Dendritic cell treated with granulocyte-macrophage colony-stimulating factor and Interleukin-4, amounts not matched to agents 40 ng/mL and 50 ng/mL, for 4 days (primary cell): ENCODE results near the gene STRA8.

ENCODE experiments used
- H3K27ac Mint-ChIP-seq: one replicate; pipeline ENCODE4 v1.8.0; 2022; ENCODE audit warnings: mild to moderate bottlenecking, mixed read lengths
- H3K27me3 Mint-ChIP-seq: one replicate; pipeline ENCODE4 v1.8.0; 2022; ENCODE audit warnings: mild to moderate bottlenecking, mixed read lengths
- H3K36me3 Mint-ChIP-seq: one replicate; pipeline ENCODE4 v1.8.0; 2022; ENCODE audit warnings: low read depth, mixed read lengths
- H3K4me1 Mint-ChIP-seq: one replicate; pipeline ENCODE4 v1.8.0; 2022; ENCODE audit warnings: low read depth, mixed read lengths
- H3K4me3 Mint-ChIP-seq: one replicate; pipeline ENCODE4 v1.8.0; 2022; ENCODE audit warnings: mild to moderate bottlenecking, moderate library complexity, mixed read lengths
- H3K9me3 Mint-ChIP-seq: one replicate; pipeline ENCODE4 v1.8.0; 2022; ENCODE audit warnings: mixed read lengths
- intact Hi-C: fragments of 100-400 bp; cut with micrococcal nuclease; formaldehyde crosslinking; loops from one replicate; pipeline ENCODE4 v1.15.0; 2022

The STRA8 gene

DNA sequence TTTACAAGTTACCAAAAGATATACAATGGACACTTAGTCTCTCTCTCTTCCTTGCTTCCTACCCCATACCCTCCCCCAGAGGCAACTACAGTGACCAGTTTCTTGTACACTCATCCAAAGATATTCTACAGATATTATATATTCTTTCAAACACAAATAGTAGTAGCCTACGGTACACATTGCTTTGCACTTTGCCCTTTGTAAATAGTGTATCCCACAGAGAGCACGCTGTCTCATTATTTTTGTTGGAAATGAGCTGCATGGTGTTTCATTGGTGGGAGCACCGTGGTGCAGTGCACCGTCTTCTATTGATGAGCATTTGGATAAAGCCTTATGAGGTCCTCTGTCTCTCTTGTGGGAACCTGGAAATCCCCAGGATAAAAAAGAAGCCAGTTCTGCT lies 24.2 kb downstream of the STRA8 start:
- Mint-ChIP-seq H3K36me3 (no peaks in the 10 kb centered on the region), H3K27ac (no peak overlapping the region), H3K9me3 (no peaks in the 10 kb centered on the region), H3K27me3 (peaks cover 29% of the 10 kb centered on the region), H3K4me3 (no peak overlapping the region), H3K4me1 (peaks cover 33% of the 10 kb centered on the region)
- intact Hi-C loops = no loop called here

DNA sequence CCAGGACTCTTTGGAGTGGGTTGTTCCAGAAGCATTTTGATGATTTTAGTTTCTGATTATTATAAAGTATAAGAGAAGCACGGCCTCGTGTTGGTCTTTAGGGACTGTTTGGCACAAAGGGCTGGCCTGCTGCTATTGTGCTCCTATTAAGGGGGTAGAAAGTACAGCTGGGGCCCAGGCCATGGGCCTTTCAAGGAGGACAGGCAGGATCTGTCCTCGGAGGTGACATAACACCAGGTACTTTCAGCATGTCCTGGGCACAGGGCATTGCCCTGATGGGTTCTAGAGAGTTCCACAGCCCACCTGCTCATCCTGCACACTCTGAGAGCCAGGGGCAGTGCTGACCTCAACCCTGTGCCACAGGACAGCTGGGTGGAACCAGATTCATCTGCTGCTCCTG lies 24.9 kb downstream of the STRA8 start:
- H3K27ac Mint-ChIP-seq = no peak overlapping the region
- H3K27me3 Mint-ChIP-seq = peaks cover 36% of the 10 kb centered on the region
- H3K4me3 Mint-ChIP-seq = no peak overlapping the region
- intact Hi-C loops = no loop called here
- peaks cover 4% of the 10 kb centered on the region for H3K9me3 Mint-ChIP-seq
- no peaks in the 10 kb centered on the region for H3K36me3 Mint-ChIP-seq
- peaks cover 27% of the 10 kb centered on the region for H3K4me1 Mint-ChIP-seq

DNA sequence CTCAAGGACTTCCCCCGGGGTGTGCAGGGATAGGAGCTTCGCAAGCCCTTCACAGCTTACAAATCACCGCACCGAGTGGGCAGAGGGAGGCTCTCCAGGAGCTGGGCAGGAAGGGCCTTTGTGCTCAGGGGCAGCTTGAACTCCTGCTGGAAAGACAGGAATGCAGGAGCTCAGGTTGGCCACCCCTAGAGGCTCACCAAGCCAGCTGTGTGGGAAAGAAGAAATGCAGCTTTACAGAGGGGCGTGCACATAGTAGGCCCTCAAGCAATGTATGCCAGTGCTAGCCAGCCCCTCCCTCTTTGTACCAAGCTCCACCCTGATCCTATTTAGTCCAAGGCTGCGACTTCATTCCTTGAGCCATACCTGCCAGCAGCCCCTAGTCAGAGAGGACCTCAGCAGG lies 26.1 kb downstream of the STRA8 start:
- H3K27ac Mint-ChIP-seq = peak overlapping the region; percentile 16
- intact Hi-C loops = no loop called here
- H3K27me3 Mint-ChIP-seq = peaks cover 37% of the 10 kb centered on the region
- no peaks in the 10 kb centered on the region for H3K36me3 Mint-ChIP-seq
- H3K4me3 Mint-ChIP-seq = no peak overlapping the region
- H3K9me3 Mint-ChIP-seq = peaks cover 10% of the 10 kb centered on the region
- peaks cover 17% of the 10 kb centered on the region for H3K4me1 Mint-ChIP-seq

DNA sequence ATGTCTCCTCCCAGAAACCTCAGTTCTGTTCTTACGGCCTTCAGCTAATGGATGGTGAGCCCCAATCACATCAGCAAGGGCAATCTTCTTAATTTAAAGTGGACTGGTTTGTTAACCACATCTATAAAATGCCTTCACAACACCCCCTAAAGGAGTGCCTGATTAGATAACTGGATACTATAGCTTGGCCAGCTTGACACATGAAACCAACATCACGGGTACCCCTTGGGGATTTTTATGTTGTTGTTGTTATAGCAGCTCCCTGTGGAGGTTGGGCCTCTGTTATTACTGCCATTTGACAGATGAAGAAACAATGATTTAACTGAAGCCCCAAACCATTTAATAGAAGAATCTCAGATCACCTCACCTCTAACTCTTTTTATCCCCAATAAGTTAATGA lies 26.8 kb downstream of the STRA8 start:
- no peak overlapping the region for H3K4me3 Mint-ChIP-seq
- no peak overlapping the region for H3K27ac Mint-ChIP-seq
- peaks cover 37% of the 10 kb centered on the region for H3K27me3 Mint-ChIP-seq
- H3K9me3 Mint-ChIP-seq = peaks cover 10% of the 10 kb centered on the region
- intact Hi-C loops = no loop called here
- peaks cover 9% of the 10 kb centered on the region for H3K4me1 Mint-ChIP-seq
- H3K36me3 Mint-ChIP-seq = no peaks in the 10 kb centered on the region

DNA sequence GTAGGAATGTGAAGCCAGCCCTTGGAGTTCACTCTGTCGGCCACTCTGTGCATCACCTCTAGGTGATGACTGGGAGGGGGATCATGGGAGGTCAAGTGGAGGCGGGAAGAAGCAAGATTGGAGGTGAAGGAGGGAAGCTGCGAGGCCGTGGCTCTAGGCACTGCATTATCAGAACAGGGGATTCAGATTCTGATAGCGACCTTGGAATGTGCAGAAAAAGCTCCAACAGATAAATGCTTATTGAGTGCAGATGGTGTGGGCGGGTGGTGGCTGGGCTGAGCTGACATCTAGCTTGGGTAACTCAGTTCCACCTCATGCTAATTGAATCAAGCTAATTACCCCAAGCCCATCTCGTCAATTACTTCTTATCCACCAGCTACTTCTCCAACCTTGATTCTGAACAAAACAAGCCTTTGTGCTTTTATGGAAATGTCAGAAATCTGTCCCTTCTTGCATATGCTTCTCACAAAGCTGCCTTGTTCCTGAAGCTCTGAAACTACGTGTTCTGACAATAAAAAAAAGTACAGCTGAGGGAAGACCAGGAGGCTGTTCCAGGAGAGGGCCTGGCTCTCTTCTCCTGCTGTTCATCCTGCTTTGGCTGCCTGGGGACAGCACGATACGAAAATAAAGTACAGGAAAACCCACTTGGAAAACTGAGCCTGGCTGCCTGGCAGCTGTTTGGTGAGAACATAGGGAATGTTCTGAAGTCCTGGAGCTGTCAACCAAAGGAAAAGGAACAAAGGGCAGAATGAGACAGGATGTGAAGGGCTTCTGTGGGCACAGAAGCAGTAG lies 27.5 kb downstream of the STRA8 start:
- peaks cover 37% of the 10 kb centered on the region for H3K27me3 Mint-ChIP-seq
- H3K27ac Mint-ChIP-seq = no peak overlapping the region
- intact Hi-C loops = no loop called here
- no peaks in the 10 kb centered on the region for H3K36me3 Mint-ChIP-seq
- peaks cover 10% of the 10 kb centered on the region for H3K9me3 Mint-ChIP-seq
- H3K4me1 Mint-ChIP-seq = peaks cover 3% of the 10 kb centered on the region
- no peak overlapping the region for H3K4me3 Mint-ChIP-seq

DNA sequence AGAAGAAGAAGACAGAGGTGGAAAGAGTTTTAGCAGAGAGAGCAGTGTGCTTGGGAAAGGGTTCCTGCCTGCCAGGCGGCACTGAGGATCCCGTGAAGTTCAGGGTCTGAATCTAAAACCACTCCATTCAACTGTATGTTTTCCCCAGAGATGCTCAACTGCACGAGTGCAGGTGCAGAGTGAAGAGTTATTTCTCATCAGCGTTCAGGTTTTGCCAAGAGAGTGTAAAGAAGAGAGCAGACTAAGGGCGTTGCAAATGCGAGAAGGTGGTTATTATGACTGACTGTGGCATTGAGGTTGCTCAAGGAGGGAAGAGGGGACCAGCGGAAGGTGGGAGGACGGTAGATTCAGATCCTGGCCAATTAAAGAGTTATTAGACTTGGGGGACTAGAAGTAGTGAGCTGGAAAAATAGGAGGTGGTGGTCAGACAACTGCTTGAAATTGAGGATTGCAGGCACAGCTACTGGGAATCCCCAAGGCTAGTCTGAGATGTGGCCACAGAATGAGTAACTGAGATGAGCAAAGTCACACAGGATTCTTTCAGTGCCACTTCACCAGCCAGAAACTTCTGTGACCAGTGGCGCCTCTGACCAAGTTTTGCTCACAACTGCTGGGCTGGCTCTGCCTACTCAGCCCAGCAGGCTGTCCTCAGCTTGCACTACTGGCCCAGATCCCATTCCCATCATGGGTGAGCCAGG lies 29.1 kb downstream of the STRA8 start:
- no peak overlapping the region for H3K4me3 Mint-ChIP-seq
- intact Hi-C loops = no loop called here
- H3K27ac Mint-ChIP-seq = no peak overlapping the region
- peaks cover 34% of the 10 kb centered on the region for H3K27me3 Mint-ChIP-seq
- no peaks in the 10 kb centered on the region for H3K36me3 Mint-ChIP-seq
- H3K9me3 Mint-ChIP-seq = peaks cover 10% of the 10 kb centered on the region
- no peaks in the 10 kb centered on the region for H3K4me1 Mint-ChIP-seq

DNA sequence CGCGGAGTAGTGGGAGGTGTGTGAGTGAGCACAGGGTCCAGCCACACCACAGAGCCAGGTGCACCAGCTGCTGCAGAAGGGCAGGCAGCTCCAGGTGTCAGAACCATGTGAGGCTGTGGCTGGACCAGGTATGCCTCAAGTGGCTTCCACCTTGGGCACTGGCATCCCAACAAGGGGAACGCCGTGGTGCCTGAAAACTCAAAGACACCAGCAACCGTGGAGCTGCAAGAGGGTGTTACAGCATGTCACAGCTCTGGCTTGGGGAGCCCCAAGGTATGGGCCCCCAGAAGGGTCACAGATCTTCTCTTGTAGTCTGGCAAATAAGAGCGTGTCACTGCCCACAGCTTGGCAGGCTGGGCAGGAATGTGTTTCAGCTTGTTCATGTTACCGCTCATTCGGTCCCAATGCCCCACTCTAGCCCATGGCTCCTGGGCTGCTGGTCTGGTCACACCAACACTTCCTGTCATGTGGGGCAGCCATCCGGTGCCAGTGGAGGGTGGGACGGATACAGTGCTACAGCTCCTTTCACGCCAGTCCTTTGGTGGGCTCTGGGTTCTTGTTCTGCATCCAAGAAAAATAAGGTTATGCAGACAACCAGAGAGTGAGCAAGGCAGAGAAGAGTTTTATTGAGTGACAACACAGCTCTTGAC lies 29.8 kb downstream of the STRA8 start:
- Mint-ChIP-seq H3K4me3 (no peak overlapping the region), H3K27ac (no peak overlapping the region), H3K36me3 (no peaks in the 10 kb centered on the region), H3K27me3 (peaks cover 37% of the 10 kb centered on the region), H3K9me3 (peaks cover 10% of the 10 kb centered on the region), H3K4me1 (no peaks in the 10 kb centered on the region)
- intact Hi-C loops = no loop called here

DNA sequence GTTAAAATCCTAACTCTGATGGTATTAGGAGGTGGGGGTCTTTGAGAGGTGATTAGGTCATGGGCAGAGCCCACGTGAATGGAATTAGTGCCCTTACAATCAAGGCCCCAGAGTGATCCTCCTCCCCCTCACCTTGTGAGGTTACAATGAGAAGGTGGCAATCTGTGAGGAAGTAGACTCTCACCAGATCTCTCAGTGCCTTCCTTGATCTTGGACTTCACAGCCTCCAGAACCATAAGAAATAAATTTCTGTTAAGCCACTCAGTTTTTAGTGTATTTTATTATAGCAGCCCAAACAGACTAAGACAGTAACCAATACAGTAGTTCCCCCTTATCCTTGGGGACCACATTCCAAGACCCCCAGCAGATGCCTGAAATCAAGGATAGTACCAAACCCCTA lies 32.0 kb downstream of the STRA8 start:
- Mint-ChIP-seq H3K9me3 (peaks cover 10% of the 10 kb centered on the region), H3K4me3 (no peak overlapping the region)
- intact Hi-C loops = no loop called here

DNA sequence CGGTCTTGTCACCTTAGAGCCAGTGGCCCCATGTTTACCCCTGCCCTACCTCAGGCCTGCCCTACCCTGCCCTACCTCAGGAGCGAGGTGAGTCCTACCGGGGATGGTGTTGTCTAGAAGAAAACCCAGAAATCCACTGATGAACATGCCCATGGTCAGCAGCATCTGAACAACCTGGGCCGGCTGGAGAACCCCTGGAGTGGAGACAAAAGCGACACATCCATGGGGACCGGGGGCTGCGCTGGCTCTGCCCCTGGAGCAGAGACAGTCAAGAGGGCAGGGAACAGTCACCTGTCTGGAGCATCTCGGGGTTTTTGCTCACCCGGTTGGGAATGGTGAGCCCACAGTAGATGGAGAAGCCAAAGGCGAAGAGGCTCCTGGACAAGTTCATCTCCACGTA lies 36.3 kb downstream of the STRA8 start:
- Mint-ChIP-seq H3K27me3 (peaks cover 31% of the 10 kb centered on the region), H3K4me3 (no peak overlapping the region), H3K4me1 (no peaks in the 10 kb centered on the region), H3K9me3 (no peaks in the 10 kb centered on the region), H3K27ac (no peak overlapping the region), H3K36me3 (no peaks in the 10 kb centered on the region)
- intact Hi-C loops = no loop called here

More for the DNA sequence above, 32.0 kb downstream of the STRA8 start:
- no peaks in the 10 kb centered on the region for H3K4me1 Mint-ChIP-seq
- H3K27me3 Mint-ChIP-seq = peaks cover 48% of the 10 kb centered on the region
- no peaks in the 10 kb centered on the region for H3K36me3 Mint-ChIP-seq
- no peak overlapping the region for H3K27ac Mint-ChIP-seq

DNA sequence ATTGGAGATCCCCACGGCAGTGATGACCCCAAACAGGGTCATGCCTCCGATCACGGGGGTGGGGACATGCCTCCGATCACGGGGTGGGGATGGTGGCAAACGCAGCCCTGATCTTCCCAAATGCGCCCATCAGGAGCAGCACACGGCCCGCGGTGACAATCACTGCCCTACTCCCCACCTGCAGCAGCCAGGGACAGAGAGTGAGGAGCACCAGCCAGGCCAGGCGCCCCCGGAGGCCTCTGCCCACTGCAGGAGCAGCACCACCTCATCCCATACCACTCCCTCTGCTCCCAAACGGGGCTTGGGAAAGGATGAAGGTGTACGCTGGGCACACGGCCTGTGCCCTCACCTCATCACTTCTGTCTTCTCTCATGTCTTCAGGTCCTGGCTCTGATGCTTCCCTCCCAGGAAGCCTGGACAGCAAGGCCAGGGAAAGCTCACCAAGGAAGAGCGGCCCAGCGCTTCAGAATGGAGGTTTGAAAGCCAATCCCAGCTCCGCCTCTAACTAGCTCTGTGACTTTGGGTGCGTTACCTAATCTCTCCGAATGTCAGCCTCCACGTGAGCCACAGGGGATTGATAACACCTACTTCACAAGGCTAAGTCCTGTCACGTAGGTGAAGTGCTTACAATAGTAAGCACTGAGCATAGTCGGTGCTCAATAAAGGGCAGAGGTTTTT lies 37.1 kb downstream of the STRA8 start:
- intact Hi-C loops = no loop called here
- no peak overlapping the region for H3K4me3 Mint-ChIP-seq
- H3K36me3 Mint-ChIP-seq = no peaks in the 10 kb centered on the region
- no peaks in the 10 kb centered on the region for H3K4me1 Mint-ChIP-seq
- no peaks in the 10 kb centered on the region for H3K9me3 Mint-ChIP-seq
- no peak overlapping the region for H3K27ac Mint-ChIP-seq
- H3K27me3 Mint-ChIP-seq = peaks cover 31% of the 10 kb centered on the region

DNA sequence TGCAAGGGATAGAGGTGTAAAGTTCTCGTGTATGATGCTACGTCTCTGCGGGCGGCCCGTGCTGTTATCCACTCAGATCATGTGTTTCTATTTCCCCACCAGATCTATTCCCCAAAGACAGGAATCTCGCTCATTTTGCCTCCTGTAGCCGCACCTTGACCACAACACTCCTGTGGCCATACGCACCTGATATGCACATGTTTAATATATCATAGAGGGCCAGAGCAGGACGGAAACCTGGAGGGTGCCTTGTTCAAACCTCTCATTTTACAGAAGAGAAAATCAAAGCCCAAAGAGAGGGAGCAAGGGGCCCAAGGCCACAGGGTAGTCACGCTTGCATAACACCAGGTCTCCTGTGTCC lies 37.6 kb downstream of the STRA8 start:
- Mint-ChIP-seq H3K27ac (no peak overlapping the region), H3K9me3 (no peaks in the 10 kb centered on the region)
- intact Hi-C loops = no loop called here

DNA sequence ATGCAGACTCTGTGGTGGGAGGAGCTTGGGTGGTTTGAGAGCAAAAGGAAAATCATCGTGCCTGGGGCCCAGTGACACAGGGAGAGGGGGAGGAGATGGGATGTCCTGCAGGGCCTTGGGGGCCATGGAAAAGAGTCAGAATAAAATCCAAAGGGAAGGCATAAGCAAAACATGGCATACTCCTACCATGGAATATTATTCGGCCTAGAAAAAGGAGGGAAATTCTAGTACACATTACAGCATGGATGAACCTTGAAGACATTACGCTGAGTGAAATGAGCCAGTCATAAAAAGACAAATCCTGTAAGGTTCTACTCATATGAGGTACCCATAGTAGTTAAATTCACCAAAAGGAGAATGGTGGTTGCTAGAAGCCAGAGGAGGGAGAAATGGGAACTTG lies 38.7 kb downstream of the STRA8 start:
- H3K27me3 Mint-ChIP-seq = peaks cover 31% of the 10 kb centered on the region
- H3K4me3 Mint-ChIP-seq = no peak overlapping the region

More for the DNA sequence above, 37.6 kb downstream of the STRA8 start:
- Mint-ChIP-seq H3K4me3 (no peak overlapping the region), H3K36me3 (no peaks in the 10 kb centered on the region), H3K4me1 (no peaks in the 10 kb centered on the region), H3K27me3 (peaks cover 31% of the 10 kb centered on the region)

DNA sequence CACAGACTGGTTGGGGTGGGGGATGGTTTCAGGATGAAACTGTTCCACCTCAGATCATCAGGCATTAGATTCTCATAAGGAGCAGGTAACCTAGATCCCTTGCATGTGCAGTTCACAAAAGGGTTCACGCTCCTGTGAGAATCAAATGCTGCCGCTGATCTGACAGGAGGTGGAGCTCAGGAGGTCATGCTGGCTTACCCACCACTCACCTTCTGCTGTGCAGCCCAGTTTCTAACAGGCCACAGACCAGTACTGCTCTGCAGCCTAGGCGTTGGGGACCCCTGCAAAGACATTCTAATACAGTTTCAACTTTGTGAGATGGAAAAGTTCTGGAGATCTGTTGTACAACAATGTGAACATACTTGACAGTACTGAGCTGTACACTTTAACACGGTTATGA lies 39.9 kb downstream of the STRA8 start:
- Mint-ChIP-seq H3K27me3 (peaks cover 22% of the 10 kb centered on the region), H3K9me3 (no peaks in the 10 kb centered on the region), H3K27ac (no peak overlapping the region), H3K4me3 (no peak overlapping the region), H3K36me3 (no peaks in the 10 kb centered on the region), H3K4me1 (no peaks in the 10 kb centered on the region)
- intact Hi-C loops = no loop called here

More for the DNA sequence above, 38.7 kb downstream of the STRA8 start:
- Mint-ChIP-seq H3K9me3 (no peaks in the 10 kb centered on the region), H3K27ac (no peak overlapping the region), H3K4me1 (no peaks in the 10 kb centered on the region), H3K36me3 (no peaks in the 10 kb centered on the region)
- intact Hi-C loops = no loop called here
